ENCODE data around the gene THSD4.

Gene THSD4

DNA sequence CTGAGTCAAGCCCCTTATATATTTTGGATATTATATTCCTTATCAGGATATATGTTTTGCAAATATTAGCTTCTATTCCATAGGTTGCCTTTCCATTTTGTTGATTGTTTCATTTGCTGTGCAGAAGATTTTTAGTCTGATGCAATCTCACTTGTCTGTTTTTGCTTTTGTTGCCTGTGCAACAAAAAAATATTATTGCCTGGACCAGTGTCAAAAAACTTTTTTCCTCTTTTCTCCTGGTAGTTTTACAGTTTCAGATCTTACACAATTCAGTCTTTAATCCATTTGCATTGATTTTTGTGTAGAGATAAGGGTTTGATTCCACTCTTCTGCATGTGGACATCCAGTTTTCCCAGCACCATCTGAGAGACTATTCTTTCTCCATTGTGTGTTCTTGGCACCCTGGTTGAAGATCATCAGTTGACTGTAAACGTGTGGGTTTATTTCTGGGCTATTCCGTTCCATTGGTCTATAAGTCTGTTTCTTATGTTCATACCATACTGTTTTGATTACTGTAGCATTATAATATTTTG is 466.2 kb downstream of the THSD4 start:
- Histone ChIP-seq H3K4me1 (ENCODE audit: low read depth, poor library complexity, severe bottlenecking) (no peaks in the 10 kb centered on the region), H3K79me2 (ENCODE audit: insufficient read depth, low read depth) (no peaks in the 10 kb centered on the region), H3K27ac (no peak overlapping the region), H4K20me1 (ENCODE audit: insufficient read depth) (no peaks in the 10 kb centered on the region), H3K9ac (no peak overlapping the region), H3K36me3 (ENCODE audit: insufficient read depth) (no peaks in the 10 kb centered on the region), H3K4me3 (IDR thresholded peaks at IDR 0.05; ENCODE audit: insufficient read depth, low read depth, low read length) (no peak overlapping the region), H2AFZ (ENCODE audit: low read depth) (no peak overlapping the region), H3K27me3 (ENCODE audit: insufficient read depth, low read depth) (no peaks in the 10 kb centered on the region), H3K4me2 (no peak overlapping the region)
- TF ChIP-seq, protein P1, sequence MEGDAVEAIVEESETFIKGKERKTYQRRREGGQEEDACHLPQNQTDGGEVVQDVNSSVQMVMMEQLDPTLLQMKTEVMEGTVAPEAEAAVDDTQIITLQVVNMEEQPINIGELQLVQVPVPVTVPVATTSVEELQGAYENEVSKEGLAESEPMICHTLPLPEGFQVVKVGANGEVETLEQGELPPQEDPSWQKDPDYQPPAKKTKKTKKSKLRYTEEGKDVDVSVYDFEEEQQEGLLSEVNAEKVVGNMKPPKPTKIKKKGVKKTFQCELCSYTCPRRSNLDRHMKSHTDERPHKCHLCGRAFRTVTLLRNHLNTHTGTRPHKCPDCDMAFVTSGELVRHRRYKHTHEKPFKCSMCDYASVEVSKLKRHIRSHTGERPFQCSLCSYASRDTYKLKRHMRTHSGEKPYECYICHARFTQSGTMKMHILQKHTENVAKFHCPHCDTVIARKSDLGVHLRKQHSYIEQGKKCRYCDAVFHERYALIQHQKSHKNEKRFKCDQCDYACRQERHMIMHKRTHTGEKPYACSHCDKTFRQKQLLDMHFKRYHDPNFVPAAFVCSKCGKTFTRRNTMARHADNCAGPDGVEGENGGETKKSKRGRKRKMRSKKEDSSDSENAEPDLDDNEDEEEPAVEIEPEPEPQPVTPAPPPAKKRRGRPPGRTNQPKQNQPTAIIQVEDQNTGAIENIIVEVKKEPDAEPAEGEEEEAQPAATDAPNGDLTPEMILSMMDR (conservative IDR thresholded peaks at IDR 0.05; ENCODE audit: low read depth, low read length) = no peak

DNA sequence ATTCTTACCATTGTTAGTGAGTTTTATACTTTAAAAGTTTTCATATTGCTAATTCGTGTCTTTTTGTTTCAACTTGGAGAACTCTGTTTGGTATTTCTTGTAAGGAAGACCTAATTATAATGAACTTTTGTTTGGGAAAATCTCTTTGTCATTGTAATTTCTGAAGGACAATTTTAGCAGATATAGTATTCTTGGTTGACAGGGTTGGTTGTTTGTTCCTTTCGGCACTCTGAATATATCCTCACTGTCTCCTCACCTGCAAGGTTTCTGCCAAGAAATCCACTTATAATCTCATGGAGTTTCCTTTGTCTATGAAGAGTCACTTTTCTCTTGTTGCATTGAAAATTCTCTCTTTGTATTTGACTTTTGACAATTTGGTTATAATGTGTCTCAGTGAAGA is 469.9 kb downstream of the THSD4 start:
- H3K9ac ChIP-seq = no peak overlapping the region
- H3K79me2 ChIP-seq (ENCODE audit: insufficient read depth, low read depth) = no peaks in the 10 kb centered on the region
- no peak overlapping the region for H3K27ac ChIP-seq
- TF ChIP-seq, protein P1 (conservative IDR thresholded peaks at IDR 0.05; ENCODE audit: low read depth, low read length) = no peak
- no peaks in the 10 kb centered on the region for H3K4me1 ChIP-seq (ENCODE audit: low read depth, poor library complexity, severe bottlenecking)
- no peak overlapping the region for H3K4me3 ChIP-seq (IDR thresholded peaks at IDR 0.05; ENCODE audit: insufficient read depth, low read depth, low read length)
- H2AFZ ChIP-seq (ENCODE audit: low read depth) = no peak overlapping the region
- no peaks in the 10 kb centered on the region for H3K36me3 ChIP-seq (ENCODE audit: insufficient read depth)
- H3K27me3 ChIP-seq (ENCODE audit: insufficient read depth, low read depth) = no peaks in the 10 kb centered on the region
- no peaks in the 10 kb centered on the region for H4K20me1 ChIP-seq (ENCODE audit: insufficient read depth)
- H3K4me2 ChIP-seq = no peak overlapping the region

DNA sequence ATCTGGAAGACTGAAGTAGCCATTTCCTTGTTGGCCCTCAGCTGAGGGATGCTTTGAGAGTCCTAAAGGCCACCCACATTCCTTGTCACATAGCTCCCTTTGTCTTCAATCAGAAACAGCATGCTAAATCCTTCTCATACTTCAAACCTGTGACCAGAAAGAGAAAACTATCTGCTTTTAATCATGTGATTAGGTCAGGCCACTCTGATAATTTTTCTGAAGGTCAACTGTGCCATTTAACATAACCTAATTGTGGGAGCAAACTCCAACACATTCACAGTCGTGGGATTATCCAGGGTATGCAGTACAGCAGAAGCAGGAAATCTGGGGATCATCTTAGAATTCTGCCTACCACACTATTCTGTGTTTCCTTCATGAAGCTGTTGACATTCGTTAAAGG is 471.2 kb downstream of the THSD4 start:
- H3K4me1 ChIP-seq (ENCODE audit: low read depth, poor library complexity, severe bottlenecking) = no peaks in the 10 kb centered on the region
- H4K20me1 ChIP-seq (ENCODE audit: insufficient read depth) = no peaks in the 10 kb centered on the region
- H3K4me3 ChIP-seq (IDR thresholded peaks at IDR 0.05; ENCODE audit: insufficient read depth, low read depth, low read length) = no peak overlapping the region
- H3K27me3 ChIP-seq (ENCODE audit: insufficient read depth, low read depth) = no peaks in the 10 kb centered on the region
- H3K36me3 ChIP-seq (ENCODE audit: insufficient read depth) = no peaks in the 10 kb centered on the region
- no peak overlapping the region for H3K9ac ChIP-seq
- H3K4me2 ChIP-seq = no peak overlapping the region
- H3K79me2 ChIP-seq (ENCODE audit: insufficient read depth, low read depth) = no peaks in the 10 kb centered on the region
- TF ChIP-seq, protein P1 (conservative IDR thresholded peaks at IDR 0.05; ENCODE audit: low read depth, low read length) = no peak
- no peak overlapping the region for H3K27ac ChIP-seq
- no peak overlapping the region for H2AFZ ChIP-seq (ENCODE audit: low read depth)

DNA sequence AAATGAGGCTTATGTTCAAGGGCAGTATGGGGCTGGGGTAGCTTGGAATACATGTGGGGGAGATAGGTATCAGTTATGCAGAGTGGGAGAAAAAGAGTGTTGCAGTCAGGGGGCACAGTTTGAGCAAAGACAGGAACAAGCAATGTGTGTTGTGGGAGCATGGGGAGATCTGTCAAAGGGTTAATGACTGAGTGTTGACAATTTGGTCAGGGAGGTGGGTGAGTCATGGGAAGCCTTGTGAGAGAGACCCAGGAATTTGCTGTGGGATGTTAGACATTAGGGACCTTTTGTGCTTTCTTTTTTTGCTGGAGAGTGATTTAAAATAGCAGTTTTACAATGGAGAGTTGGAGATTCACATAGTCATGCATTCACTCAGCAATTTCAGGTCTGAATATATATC is 473.5 kb downstream of the THSD4 start:
- Histone ChIP-seq H3K4me2 (no peak overlapping the region), H3K4me3 (IDR thresholded peaks at IDR 0.05; ENCODE audit: insufficient read depth, low read depth, low read length) (no peak overlapping the region), H2AFZ (ENCODE audit: low read depth) (no peak overlapping the region), H3K9ac (no peak overlapping the region), H3K27ac (no peak overlapping the region), H4K20me1 (ENCODE audit: insufficient read depth) (no peaks in the 10 kb centered on the region), H3K36me3 (ENCODE audit: insufficient read depth) (no peaks in the 10 kb centered on the region), H3K27me3 (ENCODE audit: insufficient read depth, low read depth) (no peaks in the 10 kb centered on the region), H3K79me2 (ENCODE audit: insufficient read depth, low read depth) (no peaks in the 10 kb centered on the region), H3K4me1 (ENCODE audit: low read depth, poor library complexity, severe bottlenecking) (no peaks in the 10 kb centered on the region)
- TF ChIP-seq, protein P1 (conservative IDR thresholded peaks at IDR 0.05; ENCODE audit: low read depth, low read length) = no peak
